HCT116 (cell line): ENCODE data around the gene ZNF180.

ENCODE experiments used
- ATF3 ChIP-seq: IDR thresholded peaks from 2 replicates; pipeline ENCODE4 v1.6.1; 2012
- CEBPB ChIP-seq: IDR thresholded peaks from 2 replicates; pipeline ENCODE4 v1.6.1; 2012; ENCODE audit warnings: low read depth
- EZH2 ChIP-seq: fragments of 200-600 bp; sonication (generic); IDR thresholded peaks from 2 replicates; pipeline ENCODE4 v1.6.1; 2017; ENCODE audit warnings: antibody characterized with exemption, mixed run types
- EZH2phosphoT487 ChIP-seq: fragments of 200-600 bp; IDR thresholded peaks from 2 replicates; pipeline ENCODE4 v1.6.1; 2018; ENCODE audit warnings: antibody characterized with exemption, borderline replicate concordance
- FOSL1 ChIP-seq: IDR thresholded peaks from 2 replicates; pipeline ENCODE4 v1.6.1; 2012; ENCODE audit warnings: low read depth
- JUND ChIP-seq: IDR thresholded peaks from 2 replicates; pipeline ENCODE4 v1.6.1; 2012
- POLR2A ChIP-seq: IDR thresholded peaks from 2 replicates; pipeline ENCODE4 v1.7.0; 2011; ENCODE audit warnings: borderline replicate concordance; ENCODE audit not compliant: insufficient read depth, insufficient read length; ENCODE audit errors: extremely low read depth
- POLR2AphosphoS5 ChIP-seq: IDR thresholded peaks from 2 replicates; pipeline ENCODE4 v1.6.1; 2011; ENCODE audit warnings: mild to moderate bottlenecking, low read depth, low read length, moderate library complexity
- RAD21 ChIP-seq: IDR thresholded peaks from 2 replicates; pipeline ENCODE4 v1.6.1; 2012; ENCODE audit warnings: low read depth, mild to moderate bottlenecking
- ZNF274 ChIP-seq: fragments of 200-500 bp; sonication (Bioruptor generic); IDR thresholded peaks from 2 replicates; pipeline ENCODE4 v1.6.1; 2014; ENCODE audit warnings: mild to moderate bottlenecking, low read depth, low read length, inconsistent platforms
- TF ChIP-seq, protein P1 (sequence below), 3 experiments: fragments of 200-600 bp in 1 of 3; sonication (generic) in 1 of 3; IDR thresholded peaks in 2 of 3; conservative IDR thresholded peaks in 1 of 3; 2 replicates each; pipeline ENCODE4 v1.5.1; 2012 to 2017; ENCODE audit warnings: low read depth in 2 of 3, low read length in 2 of 3, antibody characterized with exemption in 1 of 3, borderline replicate concordance in 1 of 3, control low read depth in 1 of 3, mild to moderate bottlenecking in 1 of 3, mixed read lengths in 1 of 3, mixed run types in 1 of 3, moderate library complexity in 1 of 3; ENCODE audit not compliant: insufficient read depth in 1 of 3
- TF ChIP-seq, protein P2 (sequence below): IDR thresholded peaks from 2 replicates; pipeline ENCODE4 v1.6.1; 2011; ENCODE audit warnings: mild to moderate bottlenecking, low read length, moderate library complexity; ENCODE audit not compliant: insufficient replicate concordance; ENCODE audit errors: extremely low read depth

GRCh38 chr19:44544031-44544430, 43.7 kb upstream of the ZNF180 start:
- TF ChIP-seq ZNF274 (no peak), EZH2phosphoT487 (no peak), POLR2AphosphoS5 (no peak), RAD21 (no peak), EZH2 (no peak), ATF3 (no peak), CEBPB (no peak), POLR2A (no peak), FOSL1 (no peak), JUND (no peak)
- TF ChIP-seq, protein P1, sequence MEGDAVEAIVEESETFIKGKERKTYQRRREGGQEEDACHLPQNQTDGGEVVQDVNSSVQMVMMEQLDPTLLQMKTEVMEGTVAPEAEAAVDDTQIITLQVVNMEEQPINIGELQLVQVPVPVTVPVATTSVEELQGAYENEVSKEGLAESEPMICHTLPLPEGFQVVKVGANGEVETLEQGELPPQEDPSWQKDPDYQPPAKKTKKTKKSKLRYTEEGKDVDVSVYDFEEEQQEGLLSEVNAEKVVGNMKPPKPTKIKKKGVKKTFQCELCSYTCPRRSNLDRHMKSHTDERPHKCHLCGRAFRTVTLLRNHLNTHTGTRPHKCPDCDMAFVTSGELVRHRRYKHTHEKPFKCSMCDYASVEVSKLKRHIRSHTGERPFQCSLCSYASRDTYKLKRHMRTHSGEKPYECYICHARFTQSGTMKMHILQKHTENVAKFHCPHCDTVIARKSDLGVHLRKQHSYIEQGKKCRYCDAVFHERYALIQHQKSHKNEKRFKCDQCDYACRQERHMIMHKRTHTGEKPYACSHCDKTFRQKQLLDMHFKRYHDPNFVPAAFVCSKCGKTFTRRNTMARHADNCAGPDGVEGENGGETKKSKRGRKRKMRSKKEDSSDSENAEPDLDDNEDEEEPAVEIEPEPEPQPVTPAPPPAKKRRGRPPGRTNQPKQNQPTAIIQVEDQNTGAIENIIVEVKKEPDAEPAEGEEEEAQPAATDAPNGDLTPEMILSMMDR (IDR thresholded peaks at IDR 0.05 in 2 of 3, conservative IDR thresholded peaks at IDR 0.05 in 1 of 3; ENCODE audit: borderline replicate concordance in 1 of 3, insufficient read depth in 1 of 3, low read depth in 2 of 3, low read length in 2 of 3) = no peak
- TF ChIP-seq, protein P2, sequence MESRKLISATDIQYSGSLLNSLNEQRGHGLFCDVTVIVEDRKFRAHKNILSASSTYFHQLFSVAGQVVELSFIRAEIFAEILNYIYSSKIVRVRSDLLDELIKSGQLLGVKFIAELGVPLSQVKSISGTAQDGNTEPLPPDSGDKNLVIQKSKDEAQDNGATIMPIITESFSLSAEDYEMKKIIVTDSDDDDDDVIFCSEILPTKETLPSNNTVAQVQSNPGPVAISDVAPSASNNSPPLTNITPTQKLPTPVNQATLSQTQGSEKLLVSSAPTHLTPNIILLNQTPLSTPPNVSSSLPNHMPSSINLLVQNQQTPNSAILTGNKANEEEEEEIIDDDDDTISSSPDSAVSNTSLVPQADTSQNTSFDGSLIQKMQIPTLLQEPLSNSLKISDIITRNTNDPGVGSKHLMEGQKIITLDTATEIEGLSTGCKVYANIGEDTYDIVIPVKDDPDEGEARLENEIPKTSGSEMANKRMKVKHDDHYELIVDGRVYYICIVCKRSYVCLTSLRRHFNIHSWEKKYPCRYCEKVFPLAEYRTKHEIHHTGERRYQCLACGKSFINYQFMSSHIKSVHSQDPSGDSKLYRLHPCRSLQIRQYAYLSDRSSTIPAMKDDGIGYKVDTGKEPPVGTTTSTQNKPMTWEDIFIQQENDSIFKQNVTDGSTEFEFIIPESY = no peak
